Dermis microvascular lymphatic vessel endothelial cell (primary cell): Measurements from ENCODE around the gene CDK19. TPM values are rescaled to one million over a fixed set of nuclear protein-coding genes. Genes with fewer than 3 reads are reported as not detected.

Experiments
- DNase-seq, 2 donors: peaks; one replicate each; pipeline versions ENCODE4 v3.0.0 to v3.0.0-alpha.2; 2010; ENCODE audit warnings: low read depth in 2 of 2
- total RNA-seq: library from RNA; depleted of rRNA; stranded (reverse); fragments of >200 nt; gene quantifications from 2 replicates; pipeline ENCODE4 v1.2.1, GENCODE V29; 2014

Gene CDK19
- total RNA-seq, 1 donor from 2014 or later, result 6.8 TPM

GRCh38 chr6:110703010-110703905 is 112.0 kb downstream of the CDK19 start:
- DNase-seq, result no peak

- DNase-seq, result no peak
These were observed 115.5 kb downstream of the CDK19 start for GRCh38 chr6:110699780-110700179.

GRCh38 chr6:110693994-110694393 is 121.3 kb downstream of the CDK19 start:
- DNase-seq, result no peak

- no peak for DNase-seq
These were observed 122.0 kb downstream of the CDK19 start for GRCh38 chr6:110693296-110693695.

- no peak for DNase-seq
These were observed 124.4 kb downstream of the CDK19 start for GRCh38 chr6:110690916-110691315.

GRCh38 chr6:110690106-110690654 is 125.1 kb downstream of the CDK19 start:
- DNase-seq, result no peak

- DNase-seq, result no peak
These were observed 125.9 kb downstream of the CDK19 start for GRCh38 chr6:110689275-110689935.

GRCh38 chr6:110688661-110689268 is 126.5 kb downstream of the CDK19 start:
- no peak for DNase-seq

GRCh38 chr6:110687326-110687725 is 127.9 kb downstream of the CDK19 start:
- DNase-seq, result peak; percentile 6 to 34

GRCh38 chr6:110683241-110683640 is 132.0 kb downstream of the CDK19 start:
- DNase-seq, result no peak

GRCh38 chr6:110682460-110682853 is 132.8 kb downstream of the CDK19 start:
- peak; percentile 76 to 86 for DNase-seq

GRCh38 chr6:110681543-110682459 is 133.5 kb downstream of the CDK19 start:
- DNase-seq, result no peak

GRCh38 chr6:110676396-110676795 is 138.9 kb downstream of the CDK19 start:
- DNase-seq, result no peak

GRCh38 chr6:110674096-110674495 is 141.2 kb downstream of the CDK19 start:
- no peak for DNase-seq

GRCh38 chr6:110672122-110672521 is 143.1 kb downstream of the CDK19 start:
- no peak for DNase-seq

- DNase-seq, result no peak
These were observed 143.8 kb downstream of the CDK19 start for GRCh38 chr6:110671447-110671846.

- DNase-seq, result no peak
These were observed 149.7 kb downstream of the CDK19 start for GRCh38 chr6:110665600-110665999.

GRCh38 chr6:110664933-110665332 is 150.3 kb downstream of the CDK19 start:
- DNase-seq, result no peak

- DNase-seq, result peak in 1 of 2 donors; percentile 3
These were observed 152.6 kb downstream of the CDK19 start for GRCh38 chr6:110662490-110663211.

- DNase-seq, result no peak
These were observed 153.9 kb downstream of the CDK19 start for GRCh38 chr6:110661414-110661813.
